ENCODE data around the gene TOE1.
"Not testable (repeated sequence)": the region's sequence is repeated elsewhere in the genome, so short reads cannot be mapped to it uniquely, and the experiment has no call there.

The TOE1 gene

GRCh38 chr1:45339789-45340558 is at the start of gene TOE1, which contains the start of gene MUTYH:
TSS of gene TOE1 (plus strand) at chr1:45340170. CDS start at chr1:45340253, 83 bp downstream.
TSS of gene MUTYH (minus strand) at chr1:45340440. CDS start at chr1:45334505, 5,935 bp downstream.
- DNase-seq (ENCODE audit: low spot score) = peak; percentile 95

- not testable (repeated sequence) for DNase-seq (ENCODE audit: low spot score)
These were observed 49.0 kb upstream of the TOE1 start for GRCh38 chr1:45291002-45291401.

DNA sequence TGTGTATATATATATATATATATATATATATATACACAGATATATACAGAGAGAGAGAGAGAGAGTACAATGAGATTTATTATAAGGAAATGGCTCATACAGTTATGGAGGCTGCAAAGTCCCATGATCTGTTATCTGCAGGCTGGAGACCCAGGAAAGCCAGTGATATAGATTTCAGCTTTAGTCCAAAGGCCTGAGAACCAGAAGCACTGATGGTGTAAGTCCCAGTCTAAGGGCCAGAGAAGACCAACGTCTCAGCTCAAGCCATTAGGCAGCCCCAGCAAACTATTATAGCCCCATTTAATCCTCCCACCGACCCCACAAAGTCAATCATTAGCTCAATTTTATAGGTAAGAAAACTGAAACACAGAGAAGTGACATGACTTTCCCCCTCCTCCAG is 48.3 kb upstream of the TOE1 start:
- DNase-seq (ENCODE audit: low spot score) = no peak

DNA sequence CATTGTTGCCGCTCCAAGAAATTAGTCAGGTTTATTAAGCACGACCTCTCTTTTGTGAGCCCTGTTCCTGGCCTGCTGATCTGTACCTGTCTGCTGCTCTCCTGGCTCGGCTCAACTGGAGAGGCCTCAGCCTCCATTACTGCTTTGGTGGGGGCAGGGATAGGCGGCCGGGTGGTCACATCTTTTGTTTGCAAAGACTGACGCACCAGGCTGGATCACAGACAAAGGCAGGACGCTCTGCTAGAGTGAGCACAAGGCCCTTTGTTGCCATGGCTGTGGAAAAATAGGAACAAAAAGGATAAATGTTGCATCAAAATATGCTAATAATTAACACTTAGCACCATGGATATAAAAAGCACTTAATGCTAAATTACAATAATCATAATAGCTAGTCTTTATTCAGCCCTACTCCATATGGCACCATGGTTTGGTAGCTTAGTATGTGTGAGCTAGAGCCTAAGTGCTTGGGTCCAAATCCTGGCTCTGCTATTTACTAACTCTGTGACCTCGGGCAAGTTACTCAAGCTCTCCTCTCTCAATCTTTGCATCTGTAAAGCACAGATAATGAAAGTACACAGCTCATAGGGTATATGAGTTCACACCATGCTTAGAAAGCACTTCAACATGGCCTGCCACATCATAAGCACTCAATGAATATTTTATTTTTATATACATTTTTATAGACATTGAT is 42.2 kb upstream of the TOE1 start:
- DNase-seq (ENCODE audit: low spot score) = no peak

- DNase-seq (ENCODE audit: low spot score) = no peak
These were observed 40.7 kb upstream of the TOE1 start for GRCh38 chr1:45299296-45299695.

DNA sequence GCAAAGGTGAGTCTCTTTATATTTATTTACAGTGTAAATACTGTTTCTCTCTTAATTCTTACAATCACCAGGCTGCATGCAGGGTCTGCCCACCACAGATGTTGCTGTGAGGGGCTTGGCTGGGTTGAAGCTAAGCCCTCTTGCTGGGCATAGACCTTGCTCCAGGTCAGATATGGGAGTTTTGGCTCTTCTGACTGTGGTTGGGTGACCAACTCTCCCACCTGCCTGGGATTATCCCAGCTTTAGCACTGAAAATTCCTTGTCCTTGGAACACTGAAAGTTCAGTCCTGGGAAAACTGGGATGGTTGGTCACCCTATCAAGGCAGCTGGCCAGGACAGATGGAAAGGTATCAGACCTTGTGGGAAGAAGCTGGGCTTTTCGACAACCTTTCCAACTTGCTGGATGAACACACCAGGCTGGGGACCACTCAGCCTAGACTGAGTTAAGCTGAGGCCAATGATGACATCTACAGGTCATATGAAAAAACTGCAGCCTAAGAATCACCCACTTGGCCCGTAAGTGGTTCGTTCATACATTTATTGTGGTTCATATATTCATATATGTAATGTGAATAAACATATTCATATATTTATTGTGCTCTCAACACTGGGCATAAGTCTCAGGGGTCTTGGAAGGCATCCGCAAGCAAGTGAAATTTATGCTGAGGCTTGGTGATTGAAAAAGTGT is 39.8 kb upstream of the TOE1 start:
- peak; percentile 89 for DNase-seq (ENCODE audit: low spot score)

DNA sequence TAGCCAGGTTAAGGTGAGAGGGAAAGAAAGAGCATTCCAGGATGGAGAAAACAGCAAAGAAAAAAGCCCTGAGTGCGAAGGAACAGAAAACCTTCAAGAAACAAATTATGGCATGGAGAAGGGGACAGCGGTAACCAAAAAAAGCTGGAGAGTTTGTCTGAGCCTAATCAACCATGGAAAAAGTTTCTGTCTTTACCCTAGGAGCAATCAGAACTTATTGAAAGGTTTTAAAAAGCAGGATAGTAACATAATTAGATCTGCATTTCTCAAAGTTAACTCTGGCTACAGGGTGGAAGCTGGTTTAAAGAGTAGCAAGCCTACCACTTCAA is 39.3 kb upstream of the TOE1 start:
- DNase-seq (ENCODE audit: low spot score) = no peak

DNA sequence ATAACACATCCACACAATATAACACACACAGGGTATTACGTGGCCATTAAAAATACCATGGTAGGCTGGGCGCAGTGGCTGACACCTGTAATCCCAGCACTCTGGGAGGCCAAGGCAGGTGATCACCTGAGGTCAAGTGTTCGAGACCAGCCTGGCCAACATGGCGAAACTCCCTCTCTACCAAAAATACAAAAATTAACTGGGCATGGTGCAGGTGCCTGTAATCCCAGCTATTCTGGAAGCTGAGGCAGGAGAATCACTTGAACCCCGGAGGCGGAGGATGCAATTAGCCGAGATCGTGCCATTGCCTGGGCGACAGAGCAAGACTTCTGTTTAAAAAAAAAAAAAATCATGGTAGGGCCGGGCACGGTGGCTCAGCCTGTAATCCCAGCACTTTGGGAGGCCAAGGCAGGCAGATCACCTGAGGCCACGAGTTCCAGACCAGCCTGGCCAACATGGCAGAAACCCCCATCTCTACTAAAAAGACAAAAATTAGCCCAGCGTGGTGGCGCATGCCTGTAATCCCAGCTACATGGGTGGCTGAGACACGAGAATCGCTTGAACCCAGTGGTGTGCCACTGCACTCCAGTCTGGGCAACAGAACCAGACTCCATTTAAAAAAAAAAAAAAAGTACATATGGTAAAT is 37.3 kb upstream of the TOE1 start:
- no peak for DNase-seq (ENCODE audit: low spot score)

DNA sequence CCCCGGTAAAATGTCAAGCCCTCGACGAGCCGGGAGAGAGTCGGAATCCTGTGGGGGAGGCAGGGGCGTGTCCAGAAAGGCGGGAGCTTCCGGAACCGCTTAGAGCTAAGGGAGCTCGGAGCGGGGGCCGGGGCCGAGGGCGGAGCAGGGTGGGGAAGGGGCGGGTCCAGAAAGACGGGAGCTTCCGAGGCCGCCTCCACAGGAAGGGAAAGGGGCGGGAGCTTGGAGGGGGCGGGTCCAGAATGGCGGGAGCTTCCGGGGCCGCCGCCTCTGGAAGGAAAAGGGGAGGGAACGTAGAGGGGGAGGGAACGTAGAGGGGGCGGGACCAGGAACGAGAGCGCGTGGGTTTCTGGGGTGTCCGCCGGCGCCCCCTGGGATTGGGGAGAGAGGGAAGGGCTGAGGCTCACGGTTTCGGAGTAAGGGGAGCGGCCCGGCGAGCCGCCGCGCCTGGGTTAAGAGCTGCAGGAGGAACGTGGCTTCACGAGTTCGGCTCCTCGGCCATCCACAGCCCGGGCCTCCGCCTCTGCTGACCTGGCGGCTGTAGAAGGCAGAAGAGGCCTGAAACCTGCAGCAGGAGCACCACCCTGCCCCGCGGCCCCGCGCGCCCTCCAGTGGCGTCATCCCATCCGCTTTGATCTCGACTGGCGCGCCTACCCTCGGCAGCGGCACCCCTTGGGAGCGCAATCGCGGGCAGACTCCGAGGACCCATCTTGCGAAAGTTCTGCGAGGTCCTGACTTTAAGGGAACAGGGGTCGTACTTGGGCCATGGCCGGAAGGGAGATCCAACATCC is 36.3 kb upstream of the TOE1 start:
- DNase-seq (ENCODE audit: low spot score) = peak; percentile 97

DNA sequence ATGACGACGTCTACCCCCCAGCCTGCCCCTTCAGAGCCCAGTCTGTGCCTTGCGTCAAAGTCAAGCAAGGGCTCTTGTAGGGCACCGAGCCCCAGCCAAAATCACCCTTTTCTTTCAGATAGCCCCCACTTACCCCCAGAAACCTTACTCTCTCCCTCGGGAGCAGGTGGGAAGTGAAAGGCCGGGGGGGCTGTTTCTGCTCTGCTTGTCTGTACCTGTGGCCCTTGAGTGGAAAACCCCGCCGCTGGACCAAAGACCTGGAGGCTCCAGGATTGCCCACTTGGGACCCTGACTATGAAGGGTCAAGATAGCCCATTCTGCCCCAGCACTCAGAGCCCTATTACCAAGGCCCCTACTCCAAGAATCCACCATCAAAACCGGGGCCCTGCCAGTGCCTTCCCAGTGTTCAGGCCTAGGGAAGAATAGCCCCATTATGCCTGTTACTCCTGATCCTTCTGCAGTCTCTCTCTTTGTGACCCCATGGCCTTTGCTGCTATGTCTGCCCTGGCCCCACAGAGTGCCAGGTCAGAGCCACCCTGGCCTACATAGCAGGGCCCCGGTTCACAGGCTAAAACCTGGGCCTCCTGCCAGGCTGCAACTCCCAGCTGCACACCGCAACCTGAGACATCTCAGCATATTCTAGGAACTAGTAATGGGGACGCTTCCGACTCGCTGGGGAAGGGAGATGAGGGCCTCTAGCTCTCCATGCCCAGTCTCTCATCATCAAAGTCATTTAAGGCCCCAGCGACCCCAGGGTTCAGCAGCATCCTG is 35.5 kb upstream of the TOE1 start:
- DNase-seq (ENCODE audit: low spot score) = no peak

DNA sequence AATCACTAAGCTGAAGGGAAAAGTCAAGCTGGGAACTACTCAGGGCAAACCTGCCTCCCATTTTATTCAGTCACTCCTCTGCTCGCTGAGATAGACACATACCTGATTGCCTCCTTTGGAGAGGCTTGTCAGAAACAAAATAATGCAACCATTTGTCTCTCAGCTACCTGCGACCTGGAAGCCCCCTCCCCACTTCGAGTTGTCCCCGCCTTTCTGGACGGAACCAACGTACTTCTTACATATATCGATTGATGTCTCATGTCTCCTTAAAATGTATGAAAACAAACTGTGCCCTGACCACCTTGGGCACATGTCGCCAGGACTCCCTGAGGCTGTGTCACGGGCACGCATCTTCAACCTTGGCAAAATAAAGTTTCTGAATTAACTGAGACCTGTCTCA is 34.7 kb upstream of the TOE1 start:
- no peak for DNase-seq (ENCODE audit: low spot score)

DNA sequence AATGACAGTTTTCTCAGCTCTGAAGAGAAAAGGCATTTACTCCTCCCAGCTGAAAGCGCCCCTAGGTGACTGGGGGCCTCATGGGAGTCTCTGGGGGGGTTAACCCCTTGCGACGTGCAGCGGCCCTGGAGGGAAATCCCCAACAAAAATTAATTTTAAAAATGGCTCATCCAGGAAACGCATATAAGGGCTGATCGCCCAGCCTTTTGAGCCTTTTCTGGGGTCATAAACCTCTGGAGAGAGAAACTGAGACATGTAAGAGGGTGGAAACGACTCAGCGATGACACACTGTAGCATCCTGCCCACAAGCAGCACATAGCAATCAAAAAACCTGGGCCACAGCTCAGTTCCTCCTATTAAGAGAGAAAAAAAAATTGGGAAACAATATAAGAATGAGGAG is 33.7 kb upstream of the TOE1 start:
- DNase-seq (ENCODE audit: low spot score) = no peak

GRCh38 chr1:45306905-45307304 is 33.1 kb upstream of the TOE1 start:
- no peak for DNase-seq (ENCODE audit: low spot score)

DNA sequence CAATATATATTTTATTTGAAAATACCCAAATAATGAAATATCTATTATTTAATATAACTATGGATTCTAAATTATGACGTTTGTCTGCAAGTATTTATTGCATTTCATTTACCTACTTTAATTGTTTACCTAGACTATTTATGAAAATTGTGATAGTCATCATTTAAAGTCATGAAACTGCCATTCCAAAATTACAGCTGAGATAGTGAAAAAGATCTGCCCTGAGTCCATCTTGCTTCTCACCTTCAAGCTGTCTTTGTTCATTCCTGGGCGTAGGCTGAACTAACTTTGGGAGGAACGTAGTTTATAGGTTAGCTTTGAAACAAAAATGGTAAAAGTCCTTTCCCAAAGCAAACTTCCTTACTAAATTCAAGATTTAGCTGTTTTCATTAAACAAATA is 25.7 kb upstream of the TOE1 start:
- no peak for DNase-seq (ENCODE audit: low spot score)

GRCh38 chr1:45317166-45317565 is 22.8 kb upstream of the TOE1 start:
- DNase-seq (ENCODE audit: low spot score) = no peak

DNA sequence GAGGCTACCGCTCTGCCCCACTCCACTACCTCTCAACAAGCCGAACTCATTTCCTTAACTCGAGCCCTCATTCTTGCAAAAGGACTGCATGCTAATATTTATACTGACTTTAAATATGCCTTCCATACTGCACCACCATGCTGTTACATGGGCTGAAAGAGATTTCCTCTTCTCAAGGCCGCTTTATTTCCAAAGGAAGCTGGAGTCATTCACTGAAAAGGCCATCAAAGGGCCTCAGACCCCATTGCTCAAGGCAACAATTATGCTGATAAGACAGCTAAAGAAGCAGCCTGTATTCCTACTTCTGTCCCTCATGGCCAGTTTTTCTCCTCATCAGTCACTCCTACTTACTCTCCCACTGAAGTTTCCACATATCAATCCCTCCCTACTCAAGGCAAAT is 20.2 kb upstream of the TOE1 start:
- DNase-seq (ENCODE audit: low spot score) = no peak

- no peak for DNase-seq (ENCODE audit: low spot score)
These were observed 18.5 kb upstream of the TOE1 start for GRCh38 chr1:45321444-45321843.

DNA sequence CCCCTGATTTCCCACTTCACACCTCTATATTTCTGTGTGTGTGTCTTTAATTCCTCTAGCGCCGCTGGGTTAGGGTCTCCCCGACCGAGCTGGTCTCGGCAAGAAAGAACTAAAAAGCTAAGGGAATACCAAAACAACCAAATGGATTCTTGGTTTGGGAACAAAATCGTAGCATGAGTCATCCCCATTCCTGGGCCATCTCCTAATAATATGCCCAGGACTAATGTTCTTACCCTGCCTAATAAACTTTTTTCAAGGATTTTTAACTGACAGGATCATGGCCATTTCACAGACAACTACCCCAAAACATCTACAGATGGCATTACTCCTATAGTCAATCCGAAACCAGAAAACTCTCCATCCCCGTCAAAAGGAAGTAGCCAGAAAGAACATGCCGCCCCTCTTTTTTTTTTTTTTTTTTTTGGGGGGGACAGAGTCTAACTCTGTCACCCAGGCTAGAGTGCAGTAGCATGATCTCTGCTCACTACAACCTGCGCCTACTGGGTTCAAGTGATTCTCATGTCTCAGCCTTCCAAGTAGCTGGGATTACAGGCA is 17.4 kb upstream of the TOE1 start:
- DNase-seq (ENCODE audit: low spot score) = no peak

DNA sequence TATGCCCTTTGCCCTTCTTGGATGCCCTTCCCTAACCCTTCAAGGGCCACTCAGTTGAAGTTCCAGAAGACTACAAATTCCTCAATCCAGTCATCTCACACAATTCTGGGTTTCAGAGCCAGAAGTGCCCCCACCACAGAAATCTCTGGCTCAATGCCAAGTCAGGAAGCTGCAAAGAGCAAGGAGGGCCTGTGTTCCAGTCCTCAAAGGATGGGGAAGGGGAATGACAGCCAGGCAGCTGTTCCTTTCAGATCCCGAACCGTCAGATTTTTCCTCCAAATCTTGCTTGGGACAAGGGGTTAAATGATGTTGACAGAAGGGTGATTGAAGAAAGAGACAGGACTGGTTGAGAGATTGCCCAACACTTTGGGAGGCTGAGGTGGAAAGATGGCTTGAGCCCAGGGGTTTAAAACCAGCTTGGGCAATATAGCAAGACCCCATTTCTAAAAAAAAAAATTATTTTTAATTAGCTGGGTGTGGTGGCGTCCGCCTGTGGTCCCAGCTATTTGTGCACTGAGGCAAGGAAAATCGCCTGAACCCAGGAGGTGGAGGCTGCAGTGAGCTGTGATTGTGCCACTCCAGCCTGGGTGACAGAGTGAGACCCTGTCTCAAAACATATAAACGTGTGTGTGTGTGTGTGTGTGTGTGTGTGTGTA is 14.0 kb upstream of the TOE1 start:
- DNase-seq (ENCODE audit: low spot score) = no peak

Data from cerebellar cortex (tissue), 1 donor.